Upper lobe of right lung (tissue), 1 donor: ENCODE data around the gene BARHL2. TPM values are rescaled to one million over a fixed set of nuclear protein-coding genes. Genes with fewer than 3 reads are reported as not detected.

Experiments
- ATAC-seq: fragments of 200-7000 bp; cut with Tn5 transposase; one replicate; pipeline ENCODE4 v1.9.1; 2020; ENCODE audit warnings: mild to moderate bottlenecking, moderate library complexity
- DNase-seq: peaks from one replicate; pipeline ENCODE4 v3.0.0-alpha.2; 2020
- H3K27ac ChIP-seq: fragments of 200-600 bp; one replicate; pipeline ENCODE4 v1.8.0; 2022
- H3K27me3 ChIP-seq: fragments of 200-600 bp; one replicate; pipeline ENCODE4 v1.8.0; 2022; ENCODE audit warnings: mild to moderate bottlenecking
- H3K36me3 ChIP-seq: fragments of 200-600 bp; one replicate; pipeline ENCODE4 v1.8.0; 2022
- H3K4me1 ChIP-seq: fragments of 200-600 bp; one replicate; pipeline ENCODE4 v1.8.0; 2022
- H3K4me3 ChIP-seq: fragments of 200-600 bp; one replicate; pipeline ENCODE4 v1.8.0; 2022; ENCODE audit warnings: mild to moderate bottlenecking
- H3K9me3 ChIP-seq: fragments of 200-600 bp; one replicate; pipeline ENCODE4 v1.8.0; 2022
- intact Hi-C: fragments of 100-400 bp; cut with DNase I; formaldehyde crosslinking; loops from one replicate; pipeline ENCODE4 v1.11.0; 2022
- total RNA-seq: library from RNA; stranded (reverse); fragmentation: NEBNext Ultra II Directional; extraction: Animal tissue kit (Norgen Biotek cat#: 25700); gene quantifications from one replicate; pipeline ENCODE4 v1.2.1, GENCODE V29; 2021
- TF ChIP-seq, protein P1 (sequence below): fragments of 200-600 bp; IDR thresholded peaks from one replicate; pipeline ENCODE4 v1.8.0; 2022; ENCODE audit warnings: antibody characterized with exemption
- donor health status: DM: no; HTN: yes; CAD: no; lungs with severe emphysema.

BARHL2 gene
- total RNA-seq, 1 donor from 2014 or later = not detected

DNA sequence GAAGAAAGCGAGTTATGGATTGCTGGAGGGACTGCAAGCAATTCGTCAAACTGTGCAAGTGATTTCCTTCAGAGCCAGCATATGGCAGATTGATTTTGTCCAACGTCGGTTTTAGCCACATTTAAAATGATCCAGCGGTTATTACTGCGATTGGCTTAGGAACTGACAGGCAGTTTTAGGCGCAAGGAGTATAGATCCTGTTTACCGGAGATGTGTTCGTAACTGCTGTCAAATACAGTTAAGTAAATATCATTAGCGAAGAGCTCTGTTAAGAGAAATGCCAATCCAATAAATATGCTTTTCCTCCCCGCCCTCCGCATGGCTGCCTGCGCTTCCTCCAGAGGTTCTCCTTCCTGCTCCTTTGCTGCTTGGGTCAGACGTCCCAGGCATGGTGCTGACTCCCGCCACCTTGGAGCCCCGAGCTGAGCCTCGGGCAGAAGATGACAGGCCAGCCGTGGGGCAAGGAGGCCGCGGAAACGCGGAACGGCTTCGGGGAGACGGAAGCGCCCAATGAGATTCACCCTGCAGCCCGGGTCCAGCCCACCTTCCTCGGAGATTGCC is 9.4 kb upstream of the BARHL2 start:
- no peaks in the 10 kb centered on the region for H3K36me3 ChIP-seq
- intact Hi-C loops = no loop called here
- H3K27ac ChIP-seq = no peak overlapping the region
- peaks cover 29% of the 10 kb centered on the region for H3K4me1 ChIP-seq
- no peaks in the 10 kb centered on the region for H3K9me3 ChIP-seq
- TF ChIP-seq, protein P1, sequence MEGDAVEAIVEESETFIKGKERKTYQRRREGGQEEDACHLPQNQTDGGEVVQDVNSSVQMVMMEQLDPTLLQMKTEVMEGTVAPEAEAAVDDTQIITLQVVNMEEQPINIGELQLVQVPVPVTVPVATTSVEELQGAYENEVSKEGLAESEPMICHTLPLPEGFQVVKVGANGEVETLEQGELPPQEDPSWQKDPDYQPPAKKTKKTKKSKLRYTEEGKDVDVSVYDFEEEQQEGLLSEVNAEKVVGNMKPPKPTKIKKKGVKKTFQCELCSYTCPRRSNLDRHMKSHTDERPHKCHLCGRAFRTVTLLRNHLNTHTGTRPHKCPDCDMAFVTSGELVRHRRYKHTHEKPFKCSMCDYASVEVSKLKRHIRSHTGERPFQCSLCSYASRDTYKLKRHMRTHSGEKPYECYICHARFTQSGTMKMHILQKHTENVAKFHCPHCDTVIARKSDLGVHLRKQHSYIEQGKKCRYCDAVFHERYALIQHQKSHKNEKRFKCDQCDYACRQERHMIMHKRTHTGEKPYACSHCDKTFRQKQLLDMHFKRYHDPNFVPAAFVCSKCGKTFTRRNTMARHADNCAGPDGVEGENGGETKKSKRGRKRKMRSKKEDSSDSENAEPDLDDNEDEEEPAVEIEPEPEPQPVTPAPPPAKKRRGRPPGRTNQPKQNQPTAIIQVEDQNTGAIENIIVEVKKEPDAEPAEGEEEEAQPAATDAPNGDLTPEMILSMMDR = no peak
- H3K27me3 ChIP-seq = peaks cover 99% of the 10 kb centered on the region
- no peak overlapping the region for H3K4me3 ChIP-seq
- ATAC-seq (peak; percentile 8), DNase-seq (no peak)

DNA sequence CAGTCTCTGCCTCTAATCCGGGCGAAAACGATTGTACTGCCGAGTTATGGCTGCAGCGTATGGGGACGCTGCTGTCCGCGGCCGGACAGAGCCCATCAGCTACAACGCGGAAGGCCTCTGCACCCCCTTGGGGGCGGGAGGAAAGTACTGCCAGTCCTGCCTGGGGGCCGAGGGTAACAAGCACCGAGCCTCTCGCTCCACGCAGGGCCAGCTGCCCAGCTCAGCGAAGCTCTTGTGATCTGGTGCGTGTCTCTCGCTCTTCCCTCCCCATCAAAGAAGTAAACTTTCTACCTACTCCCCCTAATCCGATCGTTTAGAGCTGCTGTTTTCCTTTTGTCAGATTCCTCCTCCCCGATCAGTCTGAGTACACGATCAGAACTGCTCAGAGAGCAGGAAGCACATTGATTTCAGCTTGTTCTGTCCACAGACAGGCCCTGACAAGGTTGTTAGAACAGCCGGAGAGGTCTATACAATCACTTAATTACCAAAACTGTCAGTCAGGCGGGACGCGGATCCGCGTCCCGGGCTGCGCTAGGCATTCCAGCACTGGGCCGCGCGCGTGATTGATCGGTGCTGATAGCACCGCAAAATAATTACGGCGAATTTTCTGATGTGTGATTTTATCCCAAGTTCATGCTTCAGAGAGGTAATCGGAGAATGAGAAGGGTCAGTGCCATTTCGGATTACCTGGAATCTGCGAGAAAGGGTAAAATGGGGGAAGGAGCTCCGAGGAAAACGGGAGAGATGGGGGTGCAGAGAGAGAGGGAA is 8.7 kb upstream of the BARHL2 start:
- peak overlapping the region; percentile 15 for H3K4me3 ChIP-seq
- H3K27ac ChIP-seq = no peak overlapping the region
- no peaks in the 10 kb centered on the region for H3K9me3 ChIP-seq
- TF ChIP-seq, protein P1 = no peak
- peaks cover 32% of the 10 kb centered on the region for H3K4me1 ChIP-seq
- intact Hi-C loops = no loop called here
- no peaks in the 10 kb centered on the region for H3K36me3 ChIP-seq
- DNase-seq = peak; percentile 63
- ATAC-seq = no peak
- H3K27me3 ChIP-seq = peaks cover 99% of the 10 kb centered on the region

DNA sequence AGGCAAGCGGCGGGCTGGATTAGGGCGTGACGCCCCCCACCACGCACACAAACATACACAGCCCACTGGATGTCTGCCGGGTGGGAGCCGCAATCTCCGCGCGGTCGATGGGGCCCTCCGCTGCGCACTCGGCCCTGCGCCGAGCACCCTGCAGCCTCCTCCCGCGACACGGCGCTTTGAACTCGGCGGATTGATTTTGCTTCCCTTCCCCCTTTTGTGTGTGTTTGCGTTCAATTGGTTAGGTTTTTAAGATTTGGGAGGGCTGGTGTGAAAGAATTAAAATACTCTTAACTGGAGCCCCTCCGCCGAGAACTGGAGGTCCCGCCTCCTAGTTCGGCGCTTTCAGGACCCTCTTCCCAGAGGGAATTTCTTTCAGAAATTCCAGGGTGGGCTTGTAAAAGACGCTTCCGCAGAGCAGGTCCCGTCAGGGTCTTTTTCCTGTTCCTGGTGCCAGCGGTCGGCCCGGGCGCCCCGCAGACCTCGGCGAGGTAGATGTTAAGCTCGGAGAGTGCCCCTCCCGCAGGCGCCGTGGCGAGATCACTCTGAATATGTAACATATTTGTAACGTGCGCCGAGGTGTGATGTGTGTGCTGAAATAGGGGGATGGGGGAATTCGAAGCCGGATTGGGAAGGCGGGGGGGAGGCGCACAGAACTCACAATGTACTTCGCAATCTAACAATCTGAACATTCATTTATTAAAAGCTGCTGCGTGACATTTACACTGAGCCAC is 8.0 kb upstream of the BARHL2 start:
- Histone ChIP-seq H3K4me3 (peak overlapping the region; percentile 15), H3K27ac (no peak overlapping the region), H3K4me1 (peaks cover 25% of the 10 kb centered on the region), H3K27me3 (peaks cover 99% of the 10 kb centered on the region), H3K36me3 (no peaks in the 10 kb centered on the region), H3K9me3 (no peaks in the 10 kb centered on the region)
- no peak for ATAC-seq
- intact Hi-C loops = no loop called here
- DNase-seq = no peak
- TF ChIP-seq, protein P1 = no peak

DNA sequence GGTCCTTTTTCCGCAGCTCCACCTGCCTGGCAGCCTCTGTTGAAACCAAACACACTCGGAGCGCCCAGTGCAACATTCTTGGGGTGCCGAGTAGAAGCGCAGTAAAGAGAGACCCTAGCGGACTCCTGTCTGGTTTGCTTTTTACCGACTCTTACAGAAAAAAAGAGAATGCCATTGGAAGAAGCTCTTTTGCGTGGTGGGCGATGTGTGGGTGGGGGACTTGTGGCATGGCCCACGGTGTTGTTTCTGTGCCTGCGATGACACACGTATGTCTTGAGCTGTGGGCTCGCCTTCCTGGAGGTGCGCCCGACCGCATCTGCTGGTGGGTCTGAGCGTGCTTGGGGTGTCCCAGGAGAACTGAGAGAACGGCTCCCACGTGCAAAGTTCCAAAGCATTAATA is 7.3 kb upstream of the BARHL2 start:
- peaks cover 20% of the 10 kb centered on the region for H3K4me1 ChIP-seq
- intact Hi-C loops = no loop called here
- DNase-seq = no peak

DNA sequence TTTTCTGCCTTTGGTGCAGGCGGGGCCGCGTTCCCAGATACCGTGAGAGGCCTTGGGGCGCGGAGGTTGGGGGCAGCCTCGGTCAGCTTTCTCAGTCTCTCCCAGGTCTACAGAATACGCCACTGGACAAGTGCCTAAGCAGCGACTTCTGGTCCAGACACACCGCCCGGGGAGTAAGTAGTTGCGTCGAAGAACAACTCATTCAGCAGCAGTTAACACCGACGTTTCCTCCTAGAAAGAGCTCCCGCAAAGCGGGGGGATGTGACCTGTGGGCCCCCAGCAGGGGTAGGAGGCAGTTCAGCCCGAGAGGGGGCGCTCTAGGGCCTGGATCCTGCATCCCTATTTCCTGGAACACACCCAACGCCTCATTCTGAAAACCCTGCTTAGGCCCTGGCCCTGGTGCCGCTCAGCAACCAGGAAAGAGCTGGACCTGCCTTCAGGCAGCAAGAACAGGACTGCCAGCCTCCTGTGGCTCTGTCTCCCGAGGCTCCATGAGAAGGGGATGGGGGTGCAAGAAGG is 6.5 kb upstream of the BARHL2 start:
- H3K4me1 ChIP-seq = peaks cover 21% of the 10 kb centered on the region
- no peak overlapping the region for H3K27ac ChIP-seq
- ATAC-seq = no peak
- H3K36me3 ChIP-seq = no peaks in the 10 kb centered on the region
- DNase-seq = no peak
- H3K4me3 ChIP-seq = peak overlapping the region; percentile 39
- intact Hi-C loops = no loop called here
- TF ChIP-seq, protein P1 = no peak
- peaks cover 99% of the 10 kb centered on the region for H3K27me3 ChIP-seq
- H3K9me3 ChIP-seq = no peaks in the 10 kb centered on the region

More for the DNA sequence above, 7.3 kb upstream of the BARHL2 start:
- H3K9me3 ChIP-seq = no peaks in the 10 kb centered on the region
- TF ChIP-seq, protein P1 = no peak
- H3K4me3 ChIP-seq = no peak overlapping the region
- peaks cover 99% of the 10 kb centered on the region for H3K27me3 ChIP-seq
- ATAC-seq = no peak
- no peaks in the 10 kb centered on the region for H3K36me3 ChIP-seq
- H3K27ac ChIP-seq = no peak overlapping the region
